Measurements from ENCODE around the gene RND1. TPM values are rescaled to one million over a fixed set of nuclear protein-coding genes. Genes with fewer than 3 reads are reported as not detected.
"Not testable (repeated sequence)": the region's sequence is repeated elsewhere in the genome, so short reads cannot be mapped to it uniquely, and the experiment has no call there.

The RND1 gene
- total RNA-seq, 1 donor from 2014 or later: 2.4 TPM

- no peaks in the 10 kb centered on the region for H3K9me3 ChIP-seq (ENCODE audit: insufficient read depth, low read depth, low read length)
- Mint-ChIP-seq H3K9me3 (ENCODE audit: unreplicated experiment) (no peaks in the 10 kb centered on the region), H3K4me1 (ENCODE audit: low read depth, unreplicated experiment) (peaks cover 6% of the 10 kb centered on the region), H3K4me3 (ENCODE audit: unreplicated experiment) (no peak overlapping the region), H3K27ac (ENCODE audit: unreplicated experiment) (no peak overlapping the region), H3K27me3 (ENCODE audit: low read depth, unreplicated experiment) (peaks cover 3% of the 10 kb centered on the region), H3K36me3 (ENCODE audit: low read depth, unreplicated experiment) (peaks cover 4% of the 10 kb centered on the region)
- no peak overlapping the region for H3K4me3 ChIP-seq (ENCODE audit: insufficient read depth, low read depth, low read length)
- H4K20me1 ChIP-seq (ENCODE audit: insufficient read depth, low read length): no peaks in the 10 kb centered on the region
- no peak overlapping the region for H3K27ac ChIP-seq (ENCODE audit: low read depth, low read length)
- no peak overlapping the region for H2AFZ ChIP-seq (ENCODE audit: low read depth, low read length)
- FAIRE-seq: no peak
- no peak overlapping the region for H3K9ac ChIP-seq (ENCODE audit: low read length)
- H3K27me3 ChIP-seq (ENCODE audit: insufficient read depth, low read length): no peaks in the 10 kb centered on the region
- TF ChIP-seq CTCF (IDR thresholded peaks at IDR 0.05; ENCODE audit: insufficient read depth, low read depth, low read length) (no peak), EZH2 (IDR thresholded peaks at IDR 0.05; ENCODE audit: insufficient read depth, low read length) (no peak)
- peaks cover 6% of the 10 kb centered on the region for H3K79me2 ChIP-seq (ENCODE audit: insufficient read depth, low read length)
- peaks cover 9% of the 10 kb centered on the region for H3K4me1 ChIP-seq (ENCODE audit: insufficient read depth, low read length)
- no peak for DNase-seq (ENCODE audit: low read depth)
- no peak overlapping the region for H3K4me2 ChIP-seq (ENCODE audit: low read length)
- no peaks in the 10 kb centered on the region for H3K36me3 ChIP-seq (ENCODE audit: insufficient read depth, low read length)
Observed at GRCh38 chr12:48856379-48856778, 9.3 kb downstream of the RND1 start.

DNA sequence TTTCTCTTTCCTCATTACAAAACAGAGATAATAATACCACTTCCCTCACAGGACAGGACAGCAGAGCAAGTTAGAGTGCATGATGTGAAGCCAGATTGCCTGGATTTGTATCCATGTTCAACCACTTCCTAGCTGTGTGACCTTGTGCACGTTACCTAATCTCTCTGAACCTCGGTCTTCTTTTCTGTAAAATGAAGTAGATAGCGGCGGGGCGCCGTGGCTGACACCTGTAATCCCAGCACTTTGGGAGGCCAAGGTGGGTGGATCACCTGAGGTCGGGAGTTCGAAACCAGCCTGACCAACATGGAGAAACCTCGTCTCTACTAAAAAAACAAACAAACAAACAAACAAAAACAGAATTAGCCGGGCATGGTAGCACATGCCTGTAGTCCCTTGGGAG lies 10.7 kb downstream of the RND1 start:
- H3K27ac Mint-ChIP-seq (ENCODE audit: unreplicated experiment); H3K27me3 Mint-ChIP-seq (ENCODE audit: low read depth, unreplicated experiment); H3K36me3 Mint-ChIP-seq (ENCODE audit: low read depth, unreplicated experiment); H3K27ac ChIP-seq (ENCODE audit: low read depth, low read length); H3K4me3 Mint-ChIP-seq (ENCODE audit: unreplicated experiment); H3K9me3 ChIP-seq (ENCODE audit: insufficient read depth, low read depth, low read length); H3K4me3 ChIP-seq (ENCODE audit: insufficient read depth, low read depth, low read length); FAIRE-seq; H3K9ac ChIP-seq (ENCODE audit: low read length); H3K36me3 ChIP-seq (ENCODE audit: insufficient read depth, low read length); DNase-seq (ENCODE audit: low read depth); H3K9me3 Mint-ChIP-seq (ENCODE audit: unreplicated experiment); H2AFZ ChIP-seq (ENCODE audit: low read depth, low read length); H3K4me2 ChIP-seq (ENCODE audit: low read length); H3K27me3 ChIP-seq (ENCODE audit: insufficient read depth, low read length): not testable (repeated sequence)
- peaks cover 15% of the 10 kb centered on the region for H3K4me1 ChIP-seq (ENCODE audit: insufficient read depth, low read length)
- peaks cover 11% of the 10 kb centered on the region for H4K20me1 ChIP-seq (ENCODE audit: insufficient read depth, low read length)
- H3K4me1 Mint-ChIP-seq (ENCODE audit: low read depth, unreplicated experiment): peaks cover 13% of the 10 kb centered on the region
- peaks cover 21% of the 10 kb centered on the region for H3K79me2 ChIP-seq (ENCODE audit: insufficient read depth, low read length)

GRCh38 chr12:48854488-48854887 lies 11.2 kb downstream of the RND1 start:
- DNase-seq (ENCODE audit: low read depth) (no peak), FAIRE-seq (no peak)
- H4K20me1 ChIP-seq (ENCODE audit: insufficient read depth, low read length): peaks cover 15% of the 10 kb centered on the region
- Mint-ChIP-seq H3K4me3 (ENCODE audit: unreplicated experiment) (no peak overlapping the region), H3K36me3 (ENCODE audit: low read depth, unreplicated experiment) (no peaks in the 10 kb centered on the region), H3K27me3 (ENCODE audit: low read depth, unreplicated experiment) (no peaks in the 10 kb centered on the region), H3K4me1 (ENCODE audit: low read depth, unreplicated experiment) (peaks cover 15% of the 10 kb centered on the region), H3K27ac (ENCODE audit: unreplicated experiment) (no peak overlapping the region), H3K9me3 (ENCODE audit: unreplicated experiment) (no peaks in the 10 kb centered on the region)
- no peak overlapping the region for H3K4me3 ChIP-seq (ENCODE audit: insufficient read depth, low read depth, low read length)
- TF ChIP-seq EZH2 (IDR thresholded peaks at IDR 0.05; ENCODE audit: insufficient read depth, low read length) (no peak), CTCF (IDR thresholded peaks at IDR 0.05; ENCODE audit: insufficient read depth, low read depth, low read length) (no peak)
- H3K79me2 ChIP-seq (ENCODE audit: insufficient read depth, low read length): peaks cover 25% of the 10 kb centered on the region
- no peak overlapping the region for H3K4me2 ChIP-seq (ENCODE audit: low read length)
- no peak overlapping the region for H3K27ac ChIP-seq (ENCODE audit: low read depth, low read length)
- H3K27me3 ChIP-seq (ENCODE audit: insufficient read depth, low read length): no peaks in the 10 kb centered on the region
- no peak overlapping the region for H3K9ac ChIP-seq (ENCODE audit: low read length)
- H3K9me3 ChIP-seq (ENCODE audit: insufficient read depth, low read depth, low read length): no peaks in the 10 kb centered on the region
- H3K36me3 ChIP-seq (ENCODE audit: insufficient read depth, low read length): no peaks in the 10 kb centered on the region
- H2AFZ ChIP-seq (ENCODE audit: low read depth, low read length): no peak overlapping the region
- H3K4me1 ChIP-seq (ENCODE audit: insufficient read depth, low read length): peaks cover 15% of the 10 kb centered on the region

Measured in astrocyte (in vitro differentiated cells and primary cell).